ENCODE measurements around the gene ZRANB3. TPM values are rescaled to one million over a fixed set of nuclear protein-coding genes. Genes with fewer than 3 reads are reported as not detected.
A peak's percentile ranks its signal among the peaks of the same experiment; 100 is the strongest.

Gene ZRANB3
- total and polyA plus RNA-seq, 2 of the 13 experiments (the other 11 are each of a cell fraction or from before 2014, with no cell fraction given): 5.8 to 25.2 TPM

DNA sequence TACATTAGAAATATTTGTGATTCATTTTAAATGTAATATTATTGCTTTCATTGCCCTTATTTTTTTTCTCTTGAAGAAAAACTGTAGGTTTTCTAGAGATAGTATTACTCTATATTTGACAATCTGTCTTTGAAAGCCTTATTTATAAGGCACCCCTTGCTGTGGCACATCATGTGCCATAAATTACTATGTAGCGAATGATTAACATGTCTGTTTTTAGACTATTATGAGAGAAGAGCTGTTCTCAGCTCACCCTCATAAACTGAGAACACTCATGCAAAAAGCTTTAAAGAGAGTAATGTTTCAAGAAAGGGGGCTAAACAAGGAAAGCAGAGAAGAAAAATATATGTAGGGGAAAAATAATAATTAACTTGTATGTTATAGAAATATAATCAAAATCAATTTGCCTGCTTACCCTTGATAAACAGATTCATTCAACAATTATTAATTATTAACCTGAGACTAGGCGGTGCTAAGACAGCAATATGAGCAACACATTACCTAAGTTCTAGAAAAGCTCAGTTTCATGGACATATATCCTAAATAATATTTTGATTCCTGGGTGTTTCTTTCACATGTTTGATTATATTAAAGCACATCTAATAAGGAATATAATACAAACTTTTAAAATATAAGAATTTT lies 409.9 kb downstream of the ZRANB3 start:
- Histone ChIP-seq H3K36me3 (replicated peaks in 1 of 2; ENCODE audit: control insufficient read depth in 1 of 2, insufficient read depth in 2 of 2, low read length in 2 of 2) (peaks cover 8 to 29% of the 10 kb centered on the region in 2 experiments; a peak in 4 of 5 replicates), H3K4me3 (replicated peaks in 1 of 3; ENCODE audit: insufficient read depth in 1 of 3, low read depth in 2 of 3, low read length in 3 of 3) (no peak overlapping the region), H3K4me2 (ENCODE audit: low read depth, low read length) (no peak overlapping the region), H3K9ac (ENCODE audit: insufficient read depth, low read depth, low read length) (no peak overlapping the region), H3K9me3 (ENCODE audit: low read length) (no peaks in the 10 kb centered on the region), H4K20me1 (ENCODE audit: insufficient read depth, low read length) (no peaks in the 10 kb centered on the region), H3K79me2 (ENCODE audit: insufficient read depth, low read length) (no peaks in the 10 kb centered on the region), H3K27ac (ENCODE audit: extremely low read length, insufficient read depth, low read length) (no peak overlapping the region), H2AFZ (ENCODE audit: low read length) (no peak overlapping the region), H3K27me3 (ENCODE audit: control insufficient read depth in 1 of 2, insufficient read depth in 2 of 2, low read length in 2 of 2) (no peaks in the 10 kb centered on the region), H3K4me1 (ENCODE audit: insufficient read depth, low read length) (no peaks in the 10 kb centered on the region)
- 95% methylated on average over 2 of the region's 2 CpGs for WGBS (ENCODE audit: low lambda C conversion rate)
- CTCF ChIA-PET (ENCODE audit: low intra/inter-chr PET ratio, low total read pairs): no interaction called here
- FAIRE-seq: no peak
- POLR2A ChIA-PET: no interaction called here
- BruUV-seq (replicated peaks): no TSS peak
- no peak for ATAC-seq
- intact Hi-C loops (cut with micrococcal nuclease; ENCODE audit: unreplicated experiment) (no loop called here), in situ Hi-C loops (cut with HindIII; ENCODE audit: extremely low pct_ligation_motif_present, low pct_unique_long_range_greater_than_20kb) (no loop called here)
- TF ChIP-seq, protein P1, sequence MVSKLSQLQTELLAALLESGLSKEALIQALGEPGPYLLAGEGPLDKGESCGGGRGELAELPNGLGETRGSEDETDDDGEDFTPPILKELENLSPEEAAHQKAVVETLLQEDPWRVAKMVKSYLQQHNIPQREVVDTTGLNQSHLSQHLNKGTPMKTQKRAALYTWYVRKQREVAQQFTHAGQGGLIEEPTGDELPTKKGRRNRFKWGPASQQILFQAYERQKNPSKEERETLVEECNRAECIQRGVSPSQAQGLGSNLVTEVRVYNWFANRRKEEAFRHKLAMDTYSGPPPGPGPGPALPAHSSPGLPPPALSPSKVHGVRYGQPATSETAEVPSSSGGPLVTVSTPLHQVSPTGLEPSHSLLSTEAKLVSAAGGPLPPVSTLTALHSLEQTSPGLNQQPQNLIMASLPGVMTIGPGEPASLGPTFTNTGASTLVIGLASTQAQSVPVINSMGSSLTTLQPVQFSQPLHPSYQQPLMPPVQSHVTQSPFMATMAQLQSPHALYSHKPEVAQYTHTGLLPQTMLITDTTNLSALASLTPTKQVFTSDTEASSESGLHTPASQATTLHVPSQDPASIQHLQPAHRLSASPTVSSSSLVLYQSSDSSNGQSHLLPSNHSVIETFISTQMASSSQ (IDR thresholded peaks at IDR 0.05; ENCODE audit: low read depth): 0 out of 2 replicates have a peak, but pooled peaks have one; percentile 22
- TF ChIP-seq, protein P1 (CRISPR knock-in tag; IDR thresholded peaks at IDR 0.05; ENCODE audit: borderline replicate concordance): no peak
- no peak for TF ChIP-seq SAFB2 (CRISPR knock-in tag; IDR thresholded peaks at IDR 0.05; ENCODE audit: borderline replicate concordance, low read depth)
- no peak for DNase-seq (ENCODE audit: low spot score)

DNA sequence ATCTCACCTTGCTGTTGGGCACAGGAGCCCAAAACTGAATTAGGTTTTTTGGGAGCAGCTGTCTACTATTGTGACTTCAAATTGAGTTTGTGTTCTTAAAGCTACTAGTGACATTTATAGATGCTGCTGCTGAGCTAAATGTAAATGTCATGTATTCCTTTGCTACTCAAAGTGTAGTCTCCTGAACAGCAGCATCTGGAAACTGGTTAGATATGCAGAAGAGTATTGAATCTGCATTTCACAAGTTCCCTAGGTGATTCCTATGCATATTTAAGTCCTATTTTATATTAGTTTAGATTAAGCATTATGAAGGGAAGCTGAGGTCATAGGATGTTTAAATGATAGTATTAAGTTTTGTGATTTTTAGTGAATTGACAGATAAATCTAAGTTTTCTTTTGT lies 411.4 kb downstream of the ZRANB3 start:
- H3K9me3 ChIP-seq (ENCODE audit: low read length): no peaks in the 10 kb centered on the region
- BruUV-seq (replicated peaks): no TSS peak
- no peak overlapping the region for H3K27ac ChIP-seq (ENCODE audit: extremely low read length, insufficient read depth, low read length)
- peaks cover 12 to 30% of the 10 kb centered on the region in 2 experiments; a peak in 4 of 5 replicates for H3K36me3 ChIP-seq (replicated peaks in 1 of 2; ENCODE audit: control insufficient read depth in 1 of 2, insufficient read depth in 2 of 2, low read length in 2 of 2)
- no peaks in the 10 kb centered on the region for H4K20me1 ChIP-seq (ENCODE audit: insufficient read depth, low read length)
- H3K9ac ChIP-seq (ENCODE audit: insufficient read depth, low read depth, low read length): no peak overlapping the region
- no peak for ATAC-seq
- CTCF ChIA-PET (ENCODE audit: low intra/inter-chr PET ratio, low total read pairs): no interaction called here
- intact Hi-C loops (cut with micrococcal nuclease; ENCODE audit: unreplicated experiment): no loop called here
- in situ Hi-C loops (cut with HindIII; ENCODE audit: extremely low pct_ligation_motif_present, low pct_unique_long_range_greater_than_20kb): no loop called here
- no peaks in the 10 kb centered on the region for H3K27me3 ChIP-seq (ENCODE audit: control insufficient read depth in 1 of 2, insufficient read depth in 2 of 2, low read length in 2 of 2)
- H3K4me1 ChIP-seq (ENCODE audit: insufficient read depth, low read length): no peaks in the 10 kb centered on the region
- H2AFZ ChIP-seq (ENCODE audit: low read length): no peak overlapping the region
- H3K79me2 ChIP-seq (ENCODE audit: insufficient read depth, low read length): no peaks in the 10 kb centered on the region
- FAIRE-seq: no peak
- POLR2A ChIA-PET: no interaction called here
- no peak overlapping the region for H3K4me2 ChIP-seq (ENCODE audit: low read depth, low read length)
- no peak for DNase-seq (ENCODE audit: low spot score)
- no peak overlapping the region for H3K4me3 ChIP-seq (replicated peaks in 1 of 3; ENCODE audit: insufficient read depth in 1 of 3, low read depth in 2 of 3, low read length in 3 of 3)
- no peak for TF ChIP-seq MIXL1 (CRISPR knock-in tag; IDR thresholded peaks at IDR 0.05)
- TF ChIP-seq ZNF496 (CRISPR knock-in tag; IDR thresholded peaks at IDR 0.05; ENCODE audit: insufficient replicate concordance): no peak
- no peak for TF ChIP-seq ZSCAN9 (CRISPR knock-in tag; IDR thresholded peaks at IDR 0.05; ENCODE audit: borderline replicate concordance)
- no peak for TF ChIP-seq ZNF441 (CRISPR knock-in tag; IDR thresholded peaks at IDR 0.05; ENCODE audit: borderline replicate concordance)
- no peak for TF ChIP-seq ZNF703 (CRISPR knock-in tag; IDR thresholded peaks at IDR 0.05; ENCODE audit: borderline replicate concordance)
- no peak for TF ChIP-seq ZNF660 (CRISPR knock-in tag; IDR thresholded peaks at IDR 0.05; ENCODE audit: borderline replicate concordance, low read depth)
- no peak for TF ChIP-seq TCF7L2 (IDR thresholded peaks at IDR 0.05; ENCODE audit: low read depth, low read length)
- TF ChIP-seq, protein P2, sequence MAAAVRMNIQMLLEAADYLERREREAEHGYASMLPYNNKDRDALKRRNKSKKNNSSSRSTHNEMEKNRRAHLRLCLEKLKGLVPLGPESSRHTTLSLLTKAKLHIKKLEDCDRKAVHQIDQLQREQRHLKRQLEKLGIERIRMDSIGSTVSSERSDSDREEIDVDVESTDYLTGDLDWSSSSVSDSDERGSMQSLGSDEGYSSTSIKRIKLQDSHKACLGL (CRISPR knock-in tag; IDR thresholded peaks at IDR 0.05): no peak
- TF ChIP-seq ZNF235 (CRISPR knock-in tag; IDR thresholded peaks at IDR 0.05; ENCODE audit: borderline replicate concordance): no peak
- TF ChIP-seq, protein P3, sequence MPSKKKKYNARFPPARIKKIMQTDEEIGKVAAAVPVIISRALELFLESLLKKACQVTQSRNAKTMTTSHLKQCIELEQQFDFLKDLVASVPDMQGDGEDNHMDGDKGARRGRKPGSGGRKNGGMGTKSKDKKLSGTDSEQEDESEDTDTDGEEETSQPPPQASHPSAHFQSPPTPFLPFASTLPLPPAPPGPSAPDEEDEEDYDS (CRISPR knock-in tag; IDR thresholded peaks at IDR 0.05): no peak
- no peak for TF ChIP-seq CEBPB (IDR thresholded peaks at IDR 0.05; ENCODE audit: borderline replicate concordance, low read depth, low read length)
- TF ChIP-seq TCF7 (IDR thresholded peaks at IDR 0.05; ENCODE audit: low read depth): no peak

All from HepG2 (cell line).